IMR-90 (cell line): ENCODE data around the gene EHMT1.

Experiments used
- CTCF ChIP-seq: conservative IDR thresholded peaks from 2 replicates; pipeline ENCODE4 v1.5.1; 2012; ENCODE audit warnings: mild to moderate bottlenecking, low read depth, low read length, improper control_type of control experiment
- POLR2A ChIP-seq: IDR thresholded peaks from 2 replicates; pipeline ENCODE4 v1.6.1; 2012; ENCODE audit warnings: mild to moderate bottlenecking, low read depth, low read length
- RAD21 ChIP-seq: IDR thresholded peaks from 2 replicates; pipeline ENCODE4 v1.6.1; 2012; ENCODE audit warnings: low read length, improper control_type of control experiment
- SMC3 ChIP-seq: fragments of 150-350 bp; IDR thresholded peaks from 2 replicates; pipeline ENCODE4 v1.6.1; 2016; ENCODE audit warnings: low read depth, mild to moderate bottlenecking, antibody characterized with exemption, low read length, moderate library complexity

GRCh38 chr9:137759117-137759516 is 140.3 kb downstream of the EHMT1 start:
- TF ChIP-seq POLR2A (no peak), RAD21 (no peak), CTCF (no peak), SMC3 (no peak)
